Embryonic facial prominence (tissue), 1 donor: Measurements from ENCODE around the gene USP28.

ENCODE experiments used
- DNase-seq: peaks from one replicate; pipeline ENCODE4 v3.0.0-alpha.2; 2016; ENCODE audit errors: extremely low spot score

The USP28 gene

DNA sequence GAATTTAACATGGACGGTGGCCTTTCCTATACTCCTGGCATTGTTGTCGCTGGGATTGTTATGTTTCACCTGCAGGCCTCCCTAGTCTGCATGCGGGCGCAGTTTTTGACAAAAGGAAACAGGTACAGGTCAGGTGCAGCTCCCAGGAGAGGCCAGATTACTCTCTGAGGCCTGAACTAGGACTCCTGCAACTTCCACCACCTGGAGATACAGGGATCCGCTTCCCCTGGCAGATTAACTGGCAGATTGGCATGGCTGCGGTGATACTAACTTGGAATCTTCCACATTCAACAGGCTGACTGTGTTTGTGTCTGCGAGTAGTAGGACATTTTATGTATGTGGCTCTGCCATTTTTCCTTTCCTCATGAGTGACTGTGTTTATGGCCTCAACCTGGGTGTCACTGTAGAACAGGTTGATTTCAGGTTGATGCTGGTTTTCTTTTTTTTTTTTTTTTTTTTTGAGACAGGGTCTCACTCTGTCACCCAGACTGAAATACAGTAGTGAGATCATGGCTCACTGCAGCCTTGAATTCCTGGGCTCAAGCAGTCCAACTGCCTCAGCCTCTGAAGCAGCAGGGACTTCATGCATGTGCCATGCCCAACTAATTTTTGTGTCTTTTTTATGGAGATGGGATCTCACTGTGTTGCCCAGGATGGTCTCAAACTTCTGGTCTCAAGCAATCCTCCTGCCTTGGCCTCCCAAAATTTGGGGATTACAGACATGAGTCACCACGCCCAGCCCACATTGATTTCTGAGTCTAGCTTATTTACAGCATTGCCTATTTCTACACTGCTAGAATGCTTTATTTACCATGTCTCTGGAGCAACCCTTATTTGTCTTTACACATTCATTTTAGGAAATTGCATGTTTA, 1.7 kb upstream of the USP28 start:
- no peak for DNase-seq

DNA sequence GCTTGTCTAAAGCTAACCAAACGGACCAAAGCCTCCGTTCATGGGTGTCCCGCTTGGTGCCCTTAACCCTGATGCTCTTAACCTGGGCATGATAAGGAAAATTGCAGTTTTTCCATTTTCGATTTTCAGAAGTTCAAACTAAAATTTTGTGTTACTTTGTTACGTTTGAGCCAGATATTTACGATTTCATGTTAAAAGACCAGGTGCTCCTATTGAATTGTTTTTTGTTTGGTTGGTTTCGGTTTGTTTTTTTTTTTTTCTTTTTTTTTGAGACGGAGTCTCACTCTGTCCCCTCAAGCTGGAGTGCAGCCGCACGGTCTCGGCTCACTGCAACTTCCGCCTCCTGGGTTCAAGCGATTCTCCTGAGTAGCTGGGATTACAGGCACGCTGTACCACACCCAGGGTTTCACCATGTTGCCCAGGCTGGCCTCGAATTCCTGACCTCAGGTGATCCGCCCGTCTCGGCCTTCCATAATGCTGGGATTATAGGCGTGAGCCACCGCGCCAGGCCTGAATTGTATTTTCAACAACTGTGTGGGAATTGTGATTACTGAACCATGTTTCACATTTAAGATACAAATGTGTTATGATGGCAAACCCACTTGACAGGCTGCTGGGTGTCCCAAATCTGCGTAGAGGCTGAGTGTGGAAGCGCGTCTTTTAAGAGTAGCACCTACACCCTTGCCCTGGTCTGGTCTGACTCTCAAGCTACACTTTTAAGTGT, 864 bp upstream of the USP28 start:
- DNase-seq, result no peak

DNA sequence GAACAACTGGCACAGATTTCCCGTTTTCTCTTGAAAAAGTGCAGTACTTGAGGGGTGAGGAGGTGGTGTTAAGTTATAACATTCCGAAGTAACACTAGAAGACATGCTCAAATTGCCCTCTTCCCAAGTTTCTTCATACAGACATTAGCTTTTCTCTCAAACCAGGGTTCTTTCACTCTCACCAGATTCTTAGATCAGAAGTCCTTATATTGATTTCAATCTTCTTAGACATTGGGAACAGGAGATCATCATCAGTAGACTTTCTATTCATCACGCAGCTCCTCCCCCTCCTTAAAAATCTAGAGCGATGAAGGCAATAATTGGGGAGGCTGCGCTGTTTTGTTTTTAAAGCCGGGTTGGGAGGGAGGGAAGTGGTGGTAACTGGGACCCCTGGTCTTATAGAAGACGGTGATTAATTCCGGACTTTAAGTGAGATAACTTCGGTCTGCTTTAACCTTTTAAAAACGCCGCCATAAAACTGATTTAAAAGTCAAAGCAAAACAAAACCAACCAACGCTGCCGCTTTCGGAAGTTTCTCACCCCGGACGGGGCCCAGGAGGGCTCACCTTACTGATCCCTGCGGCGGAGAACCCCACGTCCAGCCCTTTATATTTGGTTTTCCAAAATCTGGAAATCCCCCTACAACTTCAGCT, 665 bp downstream of the USP28 start:
- DNase-seq, result no peak

GRCh38 chr11:113874096-113874495, 1.3 kb downstream of the USP28 start:
- DNase-seq, result no peak

DNA sequence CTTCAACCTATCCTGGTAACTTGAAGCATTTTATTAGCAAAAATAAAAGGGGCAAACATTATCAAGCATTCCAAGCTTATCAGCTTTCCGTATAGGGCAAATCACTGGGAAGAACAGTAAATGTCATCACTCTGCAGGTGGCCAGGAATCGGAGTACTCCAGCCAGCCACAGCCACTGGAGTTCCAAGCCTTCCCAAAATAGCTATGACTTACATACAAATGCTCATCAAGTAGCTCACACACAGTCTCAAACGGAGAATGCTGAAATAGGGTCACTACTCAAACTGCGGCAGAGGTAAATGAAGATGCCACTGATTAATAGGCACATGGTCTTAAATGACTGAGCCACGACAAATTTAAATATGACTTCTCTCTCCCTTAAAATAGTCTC, 2.1 kb downstream of the USP28 start:
- DNase-seq, result no peak

DNA sequence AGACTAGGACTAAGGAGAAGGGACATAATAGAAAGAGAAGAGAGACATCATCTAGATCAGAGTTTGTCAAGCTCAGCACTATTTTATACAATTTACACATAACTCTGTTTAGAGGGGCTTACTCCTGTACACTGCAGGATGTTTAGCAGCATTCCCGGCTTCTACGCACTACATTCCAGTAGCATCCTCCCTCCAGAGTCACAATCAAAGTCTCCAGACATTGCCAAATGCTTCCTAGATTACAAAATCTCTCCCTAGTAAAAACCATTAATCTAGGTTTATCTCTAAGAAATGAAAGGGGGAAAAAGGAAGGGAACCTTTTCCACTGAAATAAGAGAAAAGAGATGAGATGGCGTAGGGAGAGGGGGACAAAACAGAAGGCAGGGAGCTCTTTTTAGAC, 4.0 kb downstream of the USP28 start:
- no peak for DNase-seq

DNA sequence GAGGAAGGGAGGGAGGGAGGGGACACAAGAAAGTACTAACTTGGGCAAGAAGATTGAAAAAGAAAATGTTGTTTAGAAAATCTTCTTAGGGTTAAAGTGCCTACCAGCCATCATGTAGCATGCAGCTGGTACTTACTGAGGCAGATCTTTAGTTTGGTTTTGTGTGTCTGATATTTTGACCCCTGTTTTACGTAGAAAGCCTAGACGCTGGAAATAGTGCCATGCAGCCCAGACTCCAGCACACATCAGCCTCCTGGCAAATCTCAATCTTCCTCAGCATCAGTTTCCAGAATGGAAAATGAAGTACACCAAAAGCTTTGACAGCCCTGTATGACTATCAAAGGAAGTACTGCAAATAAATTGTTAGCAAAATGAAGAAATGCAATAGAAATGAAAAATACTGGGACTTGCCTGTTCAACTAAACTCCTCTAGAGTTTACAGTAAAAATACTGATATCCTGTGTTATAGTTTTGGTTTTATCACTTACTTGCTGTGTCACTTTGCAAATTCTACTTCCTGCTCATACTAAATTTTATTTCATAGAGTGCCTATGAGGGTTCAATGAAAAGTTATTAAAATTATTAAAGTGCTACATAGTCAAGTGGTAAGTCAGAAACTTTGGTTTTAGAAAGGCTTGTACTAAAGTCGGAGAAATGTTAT, 7.4 kb downstream of the USP28 start:
- no peak for DNase-seq

GRCh38 chr11:113865873-113866272, 9.5 kb downstream of the USP28 start:
- no peak for DNase-seq

DNA sequence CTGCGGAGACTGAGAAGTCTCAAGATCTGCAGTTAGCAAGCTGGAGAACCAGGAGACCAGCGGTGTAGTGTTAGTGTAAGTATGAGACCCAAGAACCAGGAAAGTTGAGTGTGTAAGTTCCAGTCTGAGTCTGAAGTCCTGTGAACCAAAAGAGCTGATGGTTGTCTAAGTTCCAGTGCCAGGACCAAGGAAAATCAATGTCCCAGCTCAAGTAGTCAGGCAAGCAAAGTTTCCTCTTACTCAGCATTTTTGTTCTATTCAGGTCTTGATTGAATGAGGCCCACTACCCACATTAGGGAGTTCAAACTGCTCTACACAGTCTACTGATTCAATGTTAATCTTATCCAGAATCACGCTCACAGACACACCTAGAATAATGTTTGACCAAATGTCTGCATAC, 11.0 kb downstream of the USP28 start:
- DNase-seq, result no peak

DNA sequence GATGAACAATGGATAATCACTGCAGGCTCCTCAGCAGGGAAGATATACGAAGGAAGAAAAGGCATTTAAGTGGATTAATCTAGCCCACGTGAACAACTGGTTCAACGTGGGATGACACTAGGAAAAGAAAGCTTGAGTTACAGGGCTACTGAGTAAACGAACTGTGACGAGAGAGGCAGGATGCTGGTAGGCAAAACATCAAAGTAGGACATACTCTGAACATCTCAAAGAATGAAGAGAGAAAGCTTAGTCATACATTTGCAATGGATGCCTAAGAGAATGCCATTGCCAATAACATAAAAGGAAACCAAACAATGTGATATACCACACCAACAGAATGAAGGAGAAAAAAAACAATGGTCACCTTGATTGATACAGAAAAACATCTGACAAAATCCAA, 12.9 kb downstream of the USP28 start:
- DNase-seq, result no peak

GRCh38 chr11:113859665-113860064, 15.7 kb downstream of the USP28 start:
- DNase-seq, result no peak

- DNase-seq, result no peak
Observed at GRCh38 chr11:113856966-113857759, 18.2 kb downstream of the USP28 start.

GRCh38 chr11:113855803-113856202, 19.6 kb downstream of the USP28 start:
- no peak for DNase-seq

- DNase-seq, result no peak
Observed at GRCh38 chr11:113850188-113850587, 25.2 kb downstream of the USP28 start.

GRCh38 chr11:113849713-113850112, 25.7 kb downstream of the USP28 start:
- no peak for DNase-seq

DNA sequence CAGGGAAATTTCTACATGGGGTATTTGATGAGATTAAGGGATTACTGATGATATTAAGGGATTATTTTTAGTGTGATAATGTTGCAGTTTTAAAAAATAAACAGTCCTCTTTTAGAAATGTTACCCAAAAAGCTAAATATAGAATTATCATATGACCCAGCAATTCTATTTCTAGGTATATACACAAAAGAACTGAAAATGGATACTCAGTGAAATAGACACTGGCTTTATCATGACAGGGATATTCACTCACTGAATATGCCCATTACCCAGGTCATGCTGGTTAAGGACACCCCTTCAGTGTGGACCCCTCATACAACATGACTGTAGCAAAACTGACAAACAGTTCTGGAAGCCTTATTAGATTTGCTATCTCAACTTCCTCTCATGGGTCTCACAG, 27.8 kb downstream of the USP28 start:
- DNase-seq, result no peak

- DNase-seq, result no peak
Observed at GRCh38 chr11:113847111-113847510, 28.3 kb downstream of the USP28 start.

DNA sequence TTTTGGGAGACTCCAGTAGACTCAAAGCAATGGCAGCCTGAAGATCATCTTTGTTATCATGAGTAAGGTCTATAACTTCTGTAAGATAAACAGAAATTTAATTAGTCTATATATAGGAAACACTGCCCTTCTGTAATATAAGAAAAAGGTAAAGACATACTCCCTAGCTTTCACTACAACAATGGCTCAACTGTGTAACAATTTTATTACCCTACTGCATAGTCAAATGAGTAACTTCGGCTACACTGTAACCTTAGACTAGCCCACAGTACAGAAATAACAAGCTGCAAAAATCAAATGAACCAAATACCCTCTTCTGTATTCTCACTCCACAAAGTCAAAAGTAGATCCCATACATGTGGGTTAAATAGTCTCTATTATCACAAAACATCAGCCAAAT, 33.7 kb downstream of the USP28 start:
- no peak for DNase-seq

- DNase-seq, result no peak
Observed at GRCh38 chr11:113840932-113841664, 34.3 kb downstream of the USP28 start.

GRCh38 chr11:113839842-113840241, 35.5 kb downstream of the USP28 start:
- DNase-seq, result no peak

- DNase-seq, result no peak
Observed at GRCh38 chr11:113838005-113838404, 37.4 kb downstream of the USP28 start.
